Middle frontal gyrus (tissue), 1 donor: ENCODE measurements around the gene LRRC37A3.
A peak's percentile ranks its signal among the peaks of the same experiment; 100 is the strongest.
"Not testable (repeated sequence)": the region's sequence is repeated elsewhere in the genome, so short reads cannot be mapped to it uniquely, and the experiment has no call there.

Experiments
- DNase-seq: peaks from one replicate; pipeline ENCODE4 v3.0.0-alpha.2; 2015; ENCODE audit warnings: low spot score; ENCODE audit errors: extremely low spot score

LRRC37A3 gene

GRCh38 chr17:64919289-64920025 lies at the start of gene LRRC37A3:
TSS of gene LRRC37A3 (minus strand) at chr17:64919478. CDS start at chr17:64897257, 22,221 bp downstream.
- DNase-seq = peak; percentile 95

GRCh38 chr17:64965873-64966287 lies 46.6 kb upstream of the LRRC37A3 start:
- DNase-seq = not testable (repeated sequence)

- not testable (repeated sequence) for DNase-seq
These were observed 46.1 kb upstream of the LRRC37A3 start for GRCh38 chr17:64965256-64965872.

- no peak for DNase-seq
These were observed 45.5 kb upstream of the LRRC37A3 start for GRCh38 chr17:64964796-64965195.

GRCh38 chr17:64963814-64964213 lies 44.5 kb upstream of the LRRC37A3 start:
- DNase-seq = not testable (repeated sequence)

- peak; percentile 40 for DNase-seq
These were observed 42.5 kb upstream of the LRRC37A3 start for GRCh38 chr17:64961563-64962378.

- DNase-seq = no peak
These were observed 32.6 kb upstream of the LRRC37A3 start for GRCh38 chr17:64951877-64952276.

GRCh38 chr17:64950871-64951270 lies 31.6 kb upstream of the LRRC37A3 start:
- no peak for DNase-seq

GRCh38 chr17:64947152-64947551 lies 27.9 kb upstream of the LRRC37A3 start:
- no peak for DNase-seq

GRCh38 chr17:64941761-64942160 lies 22.5 kb upstream of the LRRC37A3 start:
- DNase-seq = no peak

- no peak for DNase-seq
These were observed 21.8 kb upstream of the LRRC37A3 start for GRCh38 chr17:64941045-64941444.

- no peak for DNase-seq
These were observed 20.8 kb upstream of the LRRC37A3 start for GRCh38 chr17:64940055-64940454.

GRCh38 chr17:64938925-64939474 lies 19.7 kb upstream of the LRRC37A3 start:
- no peak for DNase-seq

- no peak for DNase-seq
These were observed 19.0 kb upstream of the LRRC37A3 start for GRCh38 chr17:64938290-64938689.

- DNase-seq = no peak
These were observed 16.8 kb upstream of the LRRC37A3 start for GRCh38 chr17:64936117-64936516.

- DNase-seq = not testable (repeated sequence)
These were observed 15.1 kb upstream of the LRRC37A3 start for GRCh38 chr17:64934284-64934778.

GRCh38 chr17:64932850-64933249 lies 13.6 kb upstream of the LRRC37A3 start:
- not testable (repeated sequence) for DNase-seq

- not testable (repeated sequence) for DNase-seq
These were observed 11.1 kb upstream of the LRRC37A3 start for GRCh38 chr17:64930374-64930773.

GRCh38 chr17:64929419-64930209 lies 10.3 kb upstream of the LRRC37A3 start:
- DNase-seq = not testable (repeated sequence)

- not testable (repeated sequence) for DNase-seq
These were observed 9.4 kb upstream of the LRRC37A3 start for GRCh38 chr17:64928701-64929100.

- peak; percentile 28 for DNase-seq
These were observed 8.2 kb upstream of the LRRC37A3 start for GRCh38 chr17:64927444-64927843.
